Measurements from ENCODE around the gene CCDC106. TPM values are rescaled to one million over a fixed set of nuclear protein-coding genes. Genes with fewer than 3 reads are reported as not detected.

Gene CCDC106
- total RNA-seq, 2 experiments from 2014 or later: 29.0 to 30.1 TPM

- H4K20me1 ChIP-seq (ENCODE audit: insufficient read depth, low read length): no peaks in the 10 kb centered on the region; the same call in 1 of the 2 replicates
- no peak for TF ChIP-seq EZH2phosphoT487 (IDR thresholded peaks at IDR 0.05; ENCODE audit: borderline replicate concordance, low read depth, low read length)
- TF ChIP-seq, protein P1, sequence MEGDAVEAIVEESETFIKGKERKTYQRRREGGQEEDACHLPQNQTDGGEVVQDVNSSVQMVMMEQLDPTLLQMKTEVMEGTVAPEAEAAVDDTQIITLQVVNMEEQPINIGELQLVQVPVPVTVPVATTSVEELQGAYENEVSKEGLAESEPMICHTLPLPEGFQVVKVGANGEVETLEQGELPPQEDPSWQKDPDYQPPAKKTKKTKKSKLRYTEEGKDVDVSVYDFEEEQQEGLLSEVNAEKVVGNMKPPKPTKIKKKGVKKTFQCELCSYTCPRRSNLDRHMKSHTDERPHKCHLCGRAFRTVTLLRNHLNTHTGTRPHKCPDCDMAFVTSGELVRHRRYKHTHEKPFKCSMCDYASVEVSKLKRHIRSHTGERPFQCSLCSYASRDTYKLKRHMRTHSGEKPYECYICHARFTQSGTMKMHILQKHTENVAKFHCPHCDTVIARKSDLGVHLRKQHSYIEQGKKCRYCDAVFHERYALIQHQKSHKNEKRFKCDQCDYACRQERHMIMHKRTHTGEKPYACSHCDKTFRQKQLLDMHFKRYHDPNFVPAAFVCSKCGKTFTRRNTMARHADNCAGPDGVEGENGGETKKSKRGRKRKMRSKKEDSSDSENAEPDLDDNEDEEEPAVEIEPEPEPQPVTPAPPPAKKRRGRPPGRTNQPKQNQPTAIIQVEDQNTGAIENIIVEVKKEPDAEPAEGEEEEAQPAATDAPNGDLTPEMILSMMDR (conservative IDR thresholded peaks at IDR 0.05; ENCODE audit: low read length): no peak
- peaks cover 36% of the 10 kb centered on the region for H3K4me1 ChIP-seq (ENCODE audit: insufficient read depth, low read length, poor library complexity, severe bottlenecking)
- intact Hi-C loops (cut with micrococcal nuclease; ENCODE audit: unreplicated experiment): no loop called here
- CTCF ChIA-PET (ENCODE audit: unreplicated experiment): no interaction called here
- POLR2A ChIA-PET: interaction anchor here (0.6 kb wide), 1 partner anchor 263 kb away, joined by 3 read pairs; no protein-coding TSS in a partner anchor
- DNase-seq (ENCODE audit: low spot score): no peak
- BruUV-seq (replicated peaks): no TSS peak
- H3K79me2 ChIP-seq (ENCODE audit: insufficient read depth, low read depth, low read length): peaks cover 56% of the 10 kb centered on the region
- no peaks in the 10 kb centered on the region for H3K9me3 ChIP-seq (ENCODE audit: low read length)
- peaks cover 86% of the 10 kb centered on the region for H3K36me3 ChIP-seq (ENCODE audit: insufficient read depth, low read length)
- no peak overlapping the region for H3K4me3 ChIP-seq (ENCODE audit: low read depth, low read length, poor library complexity, severe bottlenecking)
- no peak overlapping the region for H2AFZ ChIP-seq (ENCODE audit: low read length)
- H3K9me2 ChIP-seq (ENCODE audit: insufficient read depth, low read length): no peaks in the 10 kb centered on the region
- peak overlapping the region; percentile 11; the same call in 1 of the 2 replicates for H3K4me2 ChIP-seq (ENCODE audit: low read length)
- peak overlapping the region; percentile 21 for H3K27ac ChIP-seq (ENCODE audit: low read depth, low read length, poor library complexity, severe bottlenecking)
Measured at GRCh38 chr19:55673465-55673864, 25.5 kb downstream of the CCDC106 start.

- no peaks in the 10 kb centered on the region for H3K9me3 ChIP-seq (ENCODE audit: low read length)
- no TSS peak for BruUV-seq (replicated peaks)
- peaks cover 61% of the 10 kb centered on the region for H3K79me2 ChIP-seq (ENCODE audit: insufficient read depth, low read depth, low read length)
- H3K9me2 ChIP-seq (ENCODE audit: insufficient read depth, low read length): no peaks in the 10 kb centered on the region
- DNase-seq (ENCODE audit: low spot score): no peak
- peak overlapping the region; percentile 11; the same call in 1 of the 2 replicates for H3K4me2 ChIP-seq (ENCODE audit: low read length)
- peaks cover 86% of the 10 kb centered on the region for H3K36me3 ChIP-seq (ENCODE audit: insufficient read depth, low read length)
- POLR2A ChIA-PET: no interaction called here
- peaks cover 40% of the 10 kb centered on the region for H3K4me1 ChIP-seq (ENCODE audit: insufficient read depth, low read length, poor library complexity, severe bottlenecking)
- H4K20me1 ChIP-seq (ENCODE audit: insufficient read depth, low read length): no peaks in the 10 kb centered on the region; the same call in 1 of the 2 replicates
- H2AFZ ChIP-seq (ENCODE audit: low read length): no peak overlapping the region
- CTCF ChIA-PET (ENCODE audit: unreplicated experiment): no interaction called here
- no peak overlapping the region for H3K4me3 ChIP-seq (ENCODE audit: low read depth, low read length, poor library complexity, severe bottlenecking)
- TF ChIP-seq EZH2phosphoT487 (IDR thresholded peaks at IDR 0.05; ENCODE audit: borderline replicate concordance, low read depth, low read length): no peak
- TF ChIP-seq, protein P1 (conservative IDR thresholded peaks at IDR 0.05; ENCODE audit: low read length): no peak
- intact Hi-C loops (cut with micrococcal nuclease; ENCODE audit: unreplicated experiment): no loop called here
- H3K27ac ChIP-seq (ENCODE audit: low read depth, low read length, poor library complexity, severe bottlenecking): peak overlapping the region; percentile 21
Measured at GRCh38 chr19:55673889-55674288, 25.9 kb downstream of the CCDC106 start.

GRCh38 chr19:55674459-55674840 lies 26.4 kb downstream of the CCDC106 start:
- intact Hi-C loops (cut with micrococcal nuclease; ENCODE audit: unreplicated experiment): no loop called here
- DNase-seq (ENCODE audit: low spot score): no peak
- no peaks in the 10 kb centered on the region for H3K9me3 ChIP-seq (ENCODE audit: low read length)
- H3K4me2 ChIP-seq (ENCODE audit: low read length): peak overlapping the region; percentile 72
- peaks cover 46% of the 10 kb centered on the region for H3K4me1 ChIP-seq (ENCODE audit: insufficient read depth, low read length, poor library complexity, severe bottlenecking)
- H3K9me2 ChIP-seq (ENCODE audit: insufficient read depth, low read length): no peaks in the 10 kb centered on the region
- peaks cover 86% of the 10 kb centered on the region for H3K36me3 ChIP-seq (ENCODE audit: insufficient read depth, low read length)
- H2AFZ ChIP-seq (ENCODE audit: low read length): no peak overlapping the region
- ChIA-PET POLR2A (no interaction called here), CTCF (ENCODE audit: unreplicated experiment) (no interaction called here)
- peaks cover 66% of the 10 kb centered on the region for H3K79me2 ChIP-seq (ENCODE audit: insufficient read depth, low read depth, low read length)
- peak overlapping the region; percentile 57 for H3K27ac ChIP-seq (ENCODE audit: low read depth, low read length, poor library complexity, severe bottlenecking)
- no peak for TF ChIP-seq EZH2phosphoT487 (IDR thresholded peaks at IDR 0.05; ENCODE audit: borderline replicate concordance, low read depth, low read length)
- TF ChIP-seq, protein P1 (conservative IDR thresholded peaks at IDR 0.05; ENCODE audit: low read length): no peak
- H3K4me3 ChIP-seq (ENCODE audit: low read depth, low read length, poor library complexity, severe bottlenecking): peak overlapping the region; percentile 95
- no peaks in the 10 kb centered on the region; the same call in 1 of the 2 replicates for H4K20me1 ChIP-seq (ENCODE audit: insufficient read depth, low read length)
- no TSS peak for BruUV-seq (replicated peaks)

Data from OCI-LY7 (cell line).